Chondrocyte (in vitro differentiated cells): Measurements from ENCODE around the gene EFCAB13. TPM values are rescaled to one million over a fixed set of nuclear protein-coding genes. Genes with fewer than 3 reads are reported as not detected.

Experiments used
- DNase-seq: peaks from one replicate; pipeline ENCODE4 v3.0.0; 2021; ENCODE audit warnings: mixed read lengths, low spot score
- H3K27ac Mint-ChIP-seq: one replicate; pipeline ENCODE4 v1.8.0; 2021; ENCODE audit warnings: mild to moderate bottlenecking, moderate library complexity, mixed read lengths; ENCODE audit not compliant: unreplicated experiment
- H3K27me3 Mint-ChIP-seq: 2 replicates; pipeline ENCODE4 v1.8.0; 2021; ENCODE audit warnings: low read depth, mixed read lengths
- H3K36me3 Mint-ChIP-seq: 2 replicates; pipeline ENCODE4 v1.8.0; 2021; ENCODE audit warnings: low read depth, mixed read lengths
- H3K4me1 Mint-ChIP-seq: 2 replicates; pipeline ENCODE4 v1.8.0; 2021; ENCODE audit warnings: low read depth, mild to moderate bottlenecking, mixed read lengths
- H3K4me3 Mint-ChIP-seq: one replicate; pipeline ENCODE4 v1.8.0; 2021; ENCODE audit warnings: mild to moderate bottlenecking, moderate library complexity, mixed read lengths; ENCODE audit not compliant: unreplicated experiment
- H3K9me3 Mint-ChIP-seq: 2 replicates; pipeline ENCODE4 v1.8.0; 2021; ENCODE audit warnings: low read depth, mixed read lengths
- CTCF ChIP-seq: fragments of 200-600 bp; sonication (generic); IDR thresholded peaks from 2 replicates; pipeline ENCODE4 v1.5.0; 2021; ENCODE audit warnings: antibody characterized with exemption, mild to moderate bottlenecking, moderate library complexity
- total RNA-seq: library from RNA; stranded (reverse); gene quantifications from 3 replicates; pipeline ENCODE4 v1.2.1, GENCODE V29; 2021

The EFCAB13 gene
- total RNA-seq, 1 donor from 2014 or later = 3.2 TPM

DNA sequence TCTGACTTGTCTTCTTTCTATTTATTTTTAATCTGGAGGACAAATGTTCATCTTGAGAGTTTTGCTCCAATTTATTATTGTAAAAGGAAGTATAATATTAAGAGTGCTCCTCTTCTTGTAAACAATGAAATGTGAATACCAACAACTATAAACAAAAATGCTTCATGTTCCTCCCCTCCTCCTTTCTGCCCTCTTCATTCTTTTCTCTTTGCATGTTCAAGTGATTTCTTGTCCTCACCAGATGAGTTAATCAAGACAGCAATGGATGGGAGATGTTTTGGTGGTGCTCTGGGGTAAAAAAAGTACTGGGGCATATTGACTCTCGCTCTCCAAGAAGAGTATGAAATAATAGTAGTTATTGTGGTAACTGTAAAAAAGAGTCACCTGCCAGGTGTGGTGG, 45.8 kb upstream of the EFCAB13 start:
- no peaks in the 10 kb centered on the region for H3K36me3 Mint-ChIP-seq
- H3K27me3 Mint-ChIP-seq = no peaks in the 10 kb centered on the region
- no peaks in the 10 kb centered on the region for H3K9me3 Mint-ChIP-seq
- peak overlapping the region; percentile 100 for H3K27ac Mint-ChIP-seq
- H3K4me1 Mint-ChIP-seq = peaks cover 64% of the 10 kb centered on the region
- no peak for TF ChIP-seq CTCF
- no peak for DNase-seq
- H3K4me3 Mint-ChIP-seq = no peak overlapping the region

DNA sequence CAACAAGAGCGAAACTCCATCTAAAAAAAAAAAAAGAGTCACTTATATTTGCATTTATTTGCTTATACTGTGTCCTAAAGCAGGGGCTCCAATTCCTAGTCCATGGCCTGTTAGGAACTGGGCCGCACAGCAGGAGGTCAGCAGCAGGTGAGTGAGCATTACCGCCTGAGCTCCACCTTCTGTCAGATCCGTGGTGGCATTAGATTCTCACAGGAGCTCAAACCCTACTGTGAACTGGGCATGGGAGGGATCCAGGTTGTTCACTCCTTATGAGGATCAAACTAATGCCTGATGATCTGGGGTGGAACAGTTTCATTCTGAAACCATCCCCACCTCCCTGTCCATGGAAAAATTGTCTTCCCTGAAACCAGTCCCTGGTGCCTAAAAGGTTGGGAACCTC, 45.2 kb upstream of the EFCAB13 start:
- Mint-ChIP-seq H3K4me3 (no peak overlapping the region), H3K4me1 (peaks cover 64% of the 10 kb centered on the region)

GRCh38 chr17:47279062-47279801, 44.5 kb upstream of the EFCAB13 start:
- peaks cover 60% of the 10 kb centered on the region for H3K4me1 Mint-ChIP-seq
- TF ChIP-seq CTCF = peak; percentile 53
- H3K4me3 Mint-ChIP-seq = peak overlapping the region; percentile 44
- H3K27me3 Mint-ChIP-seq = no peaks in the 10 kb centered on the region
- H3K27ac Mint-ChIP-seq = peak overlapping the region; percentile 100
- H3K36me3 Mint-ChIP-seq = no peaks in the 10 kb centered on the region
- DNase-seq = no peak
- no peaks in the 10 kb centered on the region for H3K9me3 Mint-ChIP-seq

More for the DNA sequence above, 45.2 kb upstream of the EFCAB13 start:
- H3K9me3 Mint-ChIP-seq = no peaks in the 10 kb centered on the region
- H3K27ac Mint-ChIP-seq = peak overlapping the region; percentile 100
- H3K27me3 Mint-ChIP-seq = no peaks in the 10 kb centered on the region
- H3K36me3 Mint-ChIP-seq = no peaks in the 10 kb centered on the region
- no peak for TF ChIP-seq CTCF
- DNase-seq = no peak

GRCh38 chr17:47280072-47280811, 43.5 kb upstream of the EFCAB13 start:
- Mint-ChIP-seq H3K4me1 (peaks cover 51% of the 10 kb centered on the region), H3K9me3 (no peaks in the 10 kb centered on the region), H3K4me3 (no peak overlapping the region), H3K27ac (peak overlapping the region; percentile 100), H3K27me3 (no peaks in the 10 kb centered on the region), H3K36me3 (no peaks in the 10 kb centered on the region)
- DNase-seq = no peak
- no peak for TF ChIP-seq CTCF

- Mint-ChIP-seq H3K9me3 (no peaks in the 10 kb centered on the region), H3K4me3 (no peak overlapping the region), H3K36me3 (no peaks in the 10 kb centered on the region), H3K4me1 (peaks cover 43% of the 10 kb centered on the region), H3K27me3 (no peaks in the 10 kb centered on the region), H3K27ac (no peak overlapping the region)
- DNase-seq = no peak
- TF ChIP-seq CTCF = no peak
Measured at GRCh38 chr17:47281216-47281615, 42.5 kb upstream of the EFCAB13 start.
